ENCODE results near the gene MUC5B.

Gene MUC5B

DNA sequence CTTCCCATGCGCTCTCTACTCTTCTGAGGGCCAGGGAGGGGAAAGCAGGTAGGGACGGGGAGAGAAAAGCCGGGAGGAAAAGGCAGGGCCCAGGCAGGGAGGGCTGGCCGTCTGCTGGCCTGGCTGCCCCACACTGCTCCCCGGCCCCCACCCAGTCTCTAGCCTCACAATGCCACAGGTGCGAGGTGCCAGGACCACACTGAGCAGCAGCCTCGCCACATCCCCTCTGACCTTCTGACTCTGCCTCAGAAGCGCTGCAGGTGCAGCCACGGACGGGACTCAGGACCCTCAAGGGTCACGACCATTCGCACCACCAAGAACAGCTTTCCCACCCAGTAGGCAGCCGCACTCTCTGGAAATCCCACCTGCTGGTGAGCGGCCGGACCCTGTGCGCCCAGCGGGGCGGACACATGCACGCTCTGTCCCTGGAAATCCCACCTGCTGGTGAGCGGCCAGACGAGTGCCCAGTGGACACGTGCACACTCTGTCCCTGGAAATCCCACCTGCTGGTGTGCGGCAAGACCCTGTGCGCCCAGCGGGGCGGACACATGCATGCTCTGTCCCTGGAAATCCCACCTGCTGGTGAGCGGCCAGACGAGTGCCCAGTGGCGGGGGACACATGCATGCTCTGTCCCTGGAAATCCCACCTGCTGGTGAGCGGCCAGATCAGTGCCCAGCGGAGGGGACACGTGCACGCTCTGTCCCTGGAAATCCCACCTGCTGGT lies 66.5 kb downstream of the MUC5B start:
- TF ChIP-seq, protein P1, sequence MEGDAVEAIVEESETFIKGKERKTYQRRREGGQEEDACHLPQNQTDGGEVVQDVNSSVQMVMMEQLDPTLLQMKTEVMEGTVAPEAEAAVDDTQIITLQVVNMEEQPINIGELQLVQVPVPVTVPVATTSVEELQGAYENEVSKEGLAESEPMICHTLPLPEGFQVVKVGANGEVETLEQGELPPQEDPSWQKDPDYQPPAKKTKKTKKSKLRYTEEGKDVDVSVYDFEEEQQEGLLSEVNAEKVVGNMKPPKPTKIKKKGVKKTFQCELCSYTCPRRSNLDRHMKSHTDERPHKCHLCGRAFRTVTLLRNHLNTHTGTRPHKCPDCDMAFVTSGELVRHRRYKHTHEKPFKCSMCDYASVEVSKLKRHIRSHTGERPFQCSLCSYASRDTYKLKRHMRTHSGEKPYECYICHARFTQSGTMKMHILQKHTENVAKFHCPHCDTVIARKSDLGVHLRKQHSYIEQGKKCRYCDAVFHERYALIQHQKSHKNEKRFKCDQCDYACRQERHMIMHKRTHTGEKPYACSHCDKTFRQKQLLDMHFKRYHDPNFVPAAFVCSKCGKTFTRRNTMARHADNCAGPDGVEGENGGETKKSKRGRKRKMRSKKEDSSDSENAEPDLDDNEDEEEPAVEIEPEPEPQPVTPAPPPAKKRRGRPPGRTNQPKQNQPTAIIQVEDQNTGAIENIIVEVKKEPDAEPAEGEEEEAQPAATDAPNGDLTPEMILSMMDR (IDR thresholded peaks at IDR 0.05; ENCODE audit: insufficient read depth, low read length, poor library complexity, severe bottlenecking): no peak
- no peak for DNase-seq (ENCODE audit: extremely low read depth, insufficient read length)
- Histone ChIP-seq H3K36me3 (ENCODE audit: control insufficient read depth, insufficient read depth, low read length) (peaks cover 25% of the 10 kb centered on the region), H3K27me3 (replicated peaks; ENCODE audit: control insufficient read depth, insufficient read depth, low read length) (no peaks in the 10 kb centered on the region), H3K4me3 (replicated peaks; ENCODE audit: low read depth, low read length) (no peak overlapping the region)

DNA sequence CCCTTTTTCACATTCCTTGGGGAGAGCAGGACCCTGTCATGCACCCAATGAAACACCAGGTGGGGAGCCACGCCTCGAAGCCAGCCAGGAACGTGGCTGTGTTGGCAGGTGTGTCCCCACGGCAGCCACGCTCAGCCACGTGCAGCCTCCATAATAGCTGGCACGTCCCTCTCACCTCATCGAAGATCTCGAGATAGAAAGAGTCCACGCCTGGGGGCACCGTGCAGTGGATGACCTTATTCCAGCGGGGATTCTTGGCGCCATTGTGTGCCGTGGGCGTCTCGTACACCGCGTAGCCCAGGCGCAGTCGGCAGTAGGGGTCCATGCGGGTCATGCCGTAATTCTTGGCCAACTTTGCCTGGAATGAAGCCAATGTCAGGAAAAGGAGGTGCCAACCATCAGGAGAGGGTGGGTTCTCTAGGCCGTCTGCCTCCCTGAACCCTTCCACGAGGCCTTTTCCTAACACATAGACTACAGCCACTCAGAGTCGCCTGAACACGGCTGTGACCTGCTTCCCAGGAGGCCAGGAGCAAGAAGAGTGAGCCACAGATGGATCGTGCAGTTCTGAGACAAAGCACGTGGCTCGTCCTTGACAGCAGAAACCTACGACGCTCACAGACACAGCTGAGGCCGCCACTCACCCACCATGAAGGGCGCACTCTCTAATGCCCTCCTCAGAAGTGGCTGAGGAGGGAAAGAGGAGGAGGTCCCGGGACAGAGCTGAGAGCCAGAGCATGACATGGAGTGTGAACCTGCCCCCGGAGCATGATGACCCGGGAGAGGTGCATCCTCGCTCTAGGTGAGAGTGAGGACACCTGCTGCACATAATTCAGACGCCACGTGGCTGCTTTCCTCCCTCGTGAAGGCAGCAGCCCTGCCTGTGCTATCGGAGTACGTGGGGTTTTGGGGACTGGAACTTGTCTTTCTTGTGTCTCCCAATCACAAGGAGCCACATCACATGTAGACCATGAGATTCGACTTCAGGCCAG lies 67.5 kb downstream of the MUC5B start:
- Histone ChIP-seq H3K36me3 (ENCODE audit: control insufficient read depth, insufficient read depth, low read length) (peaks cover 22% of the 10 kb centered on the region), H3K27me3 (replicated peaks; ENCODE audit: control insufficient read depth, insufficient read depth, low read length) (no peaks in the 10 kb centered on the region)

DNA sequence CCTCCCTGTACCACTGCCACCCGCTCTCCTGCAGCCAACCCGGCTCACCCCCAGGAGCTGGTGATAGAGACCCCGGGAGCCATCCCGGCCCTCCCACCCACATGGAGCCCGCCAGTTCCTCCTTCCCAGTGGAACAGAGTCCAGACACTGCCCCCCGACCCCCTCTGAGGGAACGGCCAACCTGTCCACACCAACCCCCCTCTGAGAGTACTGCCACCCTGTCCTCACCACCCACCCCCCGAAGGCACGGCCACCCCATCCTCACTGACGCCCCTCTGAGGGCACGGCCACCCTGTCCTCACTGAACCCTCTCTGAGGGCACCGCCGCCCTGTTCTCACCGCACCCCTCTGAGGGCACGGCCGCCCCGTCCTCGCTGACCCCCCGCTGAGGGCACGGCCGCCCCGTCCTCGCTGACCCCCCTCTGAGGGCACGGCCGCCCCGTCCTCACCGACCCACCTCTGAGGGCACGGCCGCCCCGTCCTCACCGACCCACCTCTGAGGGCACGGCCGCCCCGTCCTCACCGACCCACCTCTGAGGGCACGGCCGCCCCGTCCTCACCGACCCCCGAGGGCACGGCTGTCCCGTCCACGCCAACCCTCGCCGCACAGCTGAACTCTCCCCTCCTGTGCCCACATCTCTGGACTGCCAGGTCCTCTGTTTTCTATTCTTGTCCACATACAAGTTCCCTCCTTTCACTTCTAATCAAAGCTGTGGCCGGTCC lies 68.6 kb downstream of the MUC5B start:
- TF ChIP-seq, protein P1 (IDR thresholded peaks at IDR 0.05; ENCODE audit: insufficient read depth, low read length, poor library complexity, severe bottlenecking): no peak
- DNase-seq (ENCODE audit: extremely low read depth, insufficient read length): no peak
- Histone ChIP-seq H3K4me3 (replicated peaks; ENCODE audit: low read depth, low read length) (no peak overlapping the region), H3K36me3 (ENCODE audit: control insufficient read depth, insufficient read depth, low read length) (peaks cover 17% of the 10 kb centered on the region), H3K27me3 (replicated peaks; ENCODE audit: control insufficient read depth, insufficient read depth, low read length) (no peaks in the 10 kb centered on the region)

More for the DNA sequence above, 67.5 kb downstream of the MUC5B start:
- H3K4me3 ChIP-seq (replicated peaks; ENCODE audit: low read depth, low read length): no peak overlapping the region
- DNase-seq (ENCODE audit: extremely low read depth, insufficient read length): no peak
- TF ChIP-seq, protein P1 (IDR thresholded peaks at IDR 0.05; ENCODE audit: insufficient read depth, low read length, poor library complexity, severe bottlenecking): no peak

DNA sequence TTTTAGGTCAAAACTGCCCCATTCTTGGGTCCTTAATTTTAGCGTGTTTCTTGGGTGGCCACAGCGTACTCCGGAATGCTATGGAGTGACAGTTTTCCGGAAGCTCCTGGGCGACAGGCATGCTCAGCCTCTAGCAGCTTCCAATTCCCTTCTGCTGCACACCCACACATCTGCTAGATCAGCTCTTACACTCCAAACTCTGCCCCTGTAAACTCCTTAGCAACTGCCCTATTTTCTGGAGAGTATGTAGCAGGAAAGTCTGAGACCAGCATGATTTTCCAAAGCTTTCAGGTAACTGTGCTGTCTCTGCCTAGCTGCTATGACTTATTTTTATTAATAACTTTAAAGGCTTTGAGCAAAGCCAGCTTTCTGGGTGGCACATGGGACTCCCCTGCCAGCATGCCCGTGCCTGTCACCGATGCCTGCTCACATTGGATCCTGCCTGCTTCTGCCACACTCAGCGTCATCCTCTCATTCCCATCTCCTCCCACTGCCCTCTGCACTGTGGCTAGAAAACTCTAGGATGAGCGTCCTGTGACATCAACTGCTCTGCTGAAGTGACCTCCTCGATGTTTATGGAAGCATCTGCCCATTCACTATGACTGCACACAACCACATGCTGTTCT lies 69.3 kb downstream of the MUC5B start:
- DNase-seq (ENCODE audit: extremely low read depth, insufficient read length): no peak
- no peak overlapping the region for H3K4me3 ChIP-seq (replicated peaks; ENCODE audit: low read depth, low read length)
- peaks cover 17% of the 10 kb centered on the region for H3K36me3 ChIP-seq (ENCODE audit: control insufficient read depth, insufficient read depth, low read length)
- no peaks in the 10 kb centered on the region for H3K27me3 ChIP-seq (replicated peaks; ENCODE audit: control insufficient read depth, insufficient read depth, low read length)
- TF ChIP-seq, protein P1 (IDR thresholded peaks at IDR 0.05; ENCODE audit: insufficient read depth, low read length, poor library complexity, severe bottlenecking): no peak

All from GM06990 (cell line).